Measurements from ENCODE around the gene BRD3.

Gene BRD3

GRCh38 chr9:134024214-134024792, 43.5 kb downstream of the BRD3 start:
- TF ChIP-seq, protein P1, sequence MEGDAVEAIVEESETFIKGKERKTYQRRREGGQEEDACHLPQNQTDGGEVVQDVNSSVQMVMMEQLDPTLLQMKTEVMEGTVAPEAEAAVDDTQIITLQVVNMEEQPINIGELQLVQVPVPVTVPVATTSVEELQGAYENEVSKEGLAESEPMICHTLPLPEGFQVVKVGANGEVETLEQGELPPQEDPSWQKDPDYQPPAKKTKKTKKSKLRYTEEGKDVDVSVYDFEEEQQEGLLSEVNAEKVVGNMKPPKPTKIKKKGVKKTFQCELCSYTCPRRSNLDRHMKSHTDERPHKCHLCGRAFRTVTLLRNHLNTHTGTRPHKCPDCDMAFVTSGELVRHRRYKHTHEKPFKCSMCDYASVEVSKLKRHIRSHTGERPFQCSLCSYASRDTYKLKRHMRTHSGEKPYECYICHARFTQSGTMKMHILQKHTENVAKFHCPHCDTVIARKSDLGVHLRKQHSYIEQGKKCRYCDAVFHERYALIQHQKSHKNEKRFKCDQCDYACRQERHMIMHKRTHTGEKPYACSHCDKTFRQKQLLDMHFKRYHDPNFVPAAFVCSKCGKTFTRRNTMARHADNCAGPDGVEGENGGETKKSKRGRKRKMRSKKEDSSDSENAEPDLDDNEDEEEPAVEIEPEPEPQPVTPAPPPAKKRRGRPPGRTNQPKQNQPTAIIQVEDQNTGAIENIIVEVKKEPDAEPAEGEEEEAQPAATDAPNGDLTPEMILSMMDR (IDR thresholded peaks at IDR 0.05; ENCODE audit: extremely low read depth, missing control alignments) = no peak
- no peak for DNase-seq (ENCODE audit: low spot score)

GRCh38 chr9:134014946-134015345, 52.9 kb downstream of the BRD3 start:
- no peak for DNase-seq (ENCODE audit: low spot score)
- TF ChIP-seq, protein P1 (IDR thresholded peaks at IDR 0.05; ENCODE audit: extremely low read depth, missing control alignments) = no peak

- TF ChIP-seq, protein P1 (IDR thresholded peaks at IDR 0.05; ENCODE audit: extremely low read depth, missing control alignments) = no peak
- no peak for DNase-seq (ENCODE audit: low spot score)
Measured at GRCh38 chr9:134011401-134011800, 56.4 kb downstream of the BRD3 start.

GRCh38 chr9:134010310-134011173, 57.3 kb downstream of the BRD3 start:
- TF ChIP-seq, protein P1 (IDR thresholded peaks at IDR 0.05; ENCODE audit: extremely low read depth, missing control alignments) = no peak
- no peak for DNase-seq (ENCODE audit: low spot score)

GRCh38 chr9:134007571-134007970, 60.3 kb downstream of the BRD3 start:
- TF ChIP-seq, protein P1 (IDR thresholded peaks at IDR 0.05; ENCODE audit: extremely low read depth, missing control alignments) = no peak
- DNase-seq (ENCODE audit: low spot score) = no peak

DNA sequence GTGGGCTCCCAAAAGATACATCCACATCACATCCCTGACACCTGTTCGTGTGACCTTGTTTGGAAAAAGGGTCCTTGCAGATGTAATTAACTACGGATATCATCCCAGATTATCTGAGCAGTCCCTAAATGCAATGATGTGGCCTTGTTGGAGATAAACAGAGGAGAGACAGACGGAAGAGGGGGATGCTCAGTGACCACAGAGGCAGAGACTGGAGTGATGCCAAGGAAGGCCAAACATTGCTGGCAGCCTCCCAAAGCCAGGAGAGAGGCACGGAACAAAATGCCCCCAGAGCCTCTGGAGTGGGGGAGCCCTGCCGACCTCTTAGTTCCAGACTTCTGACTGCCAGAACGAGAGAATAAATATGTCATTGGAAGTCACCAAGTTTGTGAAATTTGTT, 60.7 kb downstream of the BRD3 start:
- DNase-seq (ENCODE audit: low spot score) = no peak
- TF ChIP-seq, protein P1 (IDR thresholded peaks at IDR 0.05; ENCODE audit: extremely low read depth, missing control alignments) = no peak

DNA sequence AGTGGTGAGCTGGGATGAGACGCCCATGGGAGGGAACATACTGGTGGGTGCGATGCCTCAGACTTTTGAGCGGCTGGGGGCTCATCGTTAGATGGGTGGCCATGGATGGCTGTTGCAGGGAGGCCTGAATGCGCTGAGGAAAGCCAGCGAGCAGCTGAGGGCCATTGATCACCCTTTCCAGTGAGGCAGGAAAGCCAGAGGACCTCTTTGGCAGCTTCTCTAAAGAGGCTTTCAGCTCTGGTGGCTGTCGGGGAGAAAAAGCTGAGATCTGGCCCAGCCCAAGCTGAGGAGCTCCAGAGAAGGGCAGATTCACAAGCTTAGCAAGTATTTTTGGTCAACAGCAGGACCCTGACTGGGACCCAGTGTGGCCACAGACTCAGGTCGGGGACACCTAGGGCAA, 62.4 kb downstream of the BRD3 start:
- no peak for DNase-seq (ENCODE audit: low spot score)
- TF ChIP-seq, protein P1 (IDR thresholded peaks at IDR 0.05; ENCODE audit: extremely low read depth, missing control alignments) = no peak

All from GM20000 (cell line).